ENCODE measurements around the gene LGR6.

LGR6 gene

DNA sequence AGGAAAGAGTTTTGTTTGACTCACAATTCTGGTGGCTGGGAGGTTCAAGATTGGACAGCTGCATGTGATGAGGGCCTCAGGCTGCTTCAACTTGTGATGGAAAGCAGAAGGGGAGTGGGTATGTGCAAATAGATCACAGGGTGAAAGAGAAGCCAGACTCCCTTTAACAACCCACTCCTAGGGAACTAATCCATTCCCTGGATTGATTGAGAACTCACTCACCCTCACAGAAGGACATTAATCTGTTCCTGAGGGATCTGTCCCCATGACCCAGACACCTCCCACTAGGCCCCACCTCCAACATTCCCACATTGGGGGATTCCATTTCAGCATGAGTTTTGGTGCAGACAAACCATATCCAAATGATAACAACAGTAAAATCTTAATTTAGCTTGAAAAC, 122.6 kb downstream of the LGR6 start:
- no peaks in the 10 kb centered on the region for H3K27me3 ChIP-seq (ENCODE audit: insufficient read depth, low read length, poor library complexity, severe bottlenecking)
- no peaks in the 10 kb centered on the region for H4K20me1 ChIP-seq (ENCODE audit: insufficient read depth, low read length, poor library complexity, severe bottlenecking)
- no peaks in the 10 kb centered on the region for H3F3A ChIP-seq (ENCODE audit: low read depth)
- no peaks in the 10 kb centered on the region for H3K9me3 ChIP-seq (ENCODE audit: insufficient read depth, low read depth, low read length)
- TF ChIP-seq, protein P1, sequence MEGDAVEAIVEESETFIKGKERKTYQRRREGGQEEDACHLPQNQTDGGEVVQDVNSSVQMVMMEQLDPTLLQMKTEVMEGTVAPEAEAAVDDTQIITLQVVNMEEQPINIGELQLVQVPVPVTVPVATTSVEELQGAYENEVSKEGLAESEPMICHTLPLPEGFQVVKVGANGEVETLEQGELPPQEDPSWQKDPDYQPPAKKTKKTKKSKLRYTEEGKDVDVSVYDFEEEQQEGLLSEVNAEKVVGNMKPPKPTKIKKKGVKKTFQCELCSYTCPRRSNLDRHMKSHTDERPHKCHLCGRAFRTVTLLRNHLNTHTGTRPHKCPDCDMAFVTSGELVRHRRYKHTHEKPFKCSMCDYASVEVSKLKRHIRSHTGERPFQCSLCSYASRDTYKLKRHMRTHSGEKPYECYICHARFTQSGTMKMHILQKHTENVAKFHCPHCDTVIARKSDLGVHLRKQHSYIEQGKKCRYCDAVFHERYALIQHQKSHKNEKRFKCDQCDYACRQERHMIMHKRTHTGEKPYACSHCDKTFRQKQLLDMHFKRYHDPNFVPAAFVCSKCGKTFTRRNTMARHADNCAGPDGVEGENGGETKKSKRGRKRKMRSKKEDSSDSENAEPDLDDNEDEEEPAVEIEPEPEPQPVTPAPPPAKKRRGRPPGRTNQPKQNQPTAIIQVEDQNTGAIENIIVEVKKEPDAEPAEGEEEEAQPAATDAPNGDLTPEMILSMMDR (conservative IDR thresholded peaks at IDR 0.05; ENCODE audit: low read length), result no peak
- TF ChIP-seq EZH2phosphoT487 (IDR thresholded peaks at IDR 0.05; ENCODE audit: borderline replicate concordance), result no peak
- no peak overlapping the region for H3K4me3 ChIP-seq (ENCODE audit: low read length, poor library complexity, severe bottlenecking)
- H3K9me2 ChIP-seq (replicated peaks; ENCODE audit: low read depth, low read length), result no peaks in the 10 kb centered on the region
- no peaks in the 10 kb centered on the region for H3K4me1 ChIP-seq (ENCODE audit: insufficient read depth, low read length, poor library complexity, severe bottlenecking)
- no peaks in the 10 kb centered on the region for H3K36me3 ChIP-seq (ENCODE audit: insufficient read depth, low read length)
- no peaks in the 10 kb centered on the region for H3K79me2 ChIP-seq (ENCODE audit: insufficient read depth, low read length)
- no peak overlapping the region for H2AFZ ChIP-seq (ENCODE audit: low read length)
- H3K9ac ChIP-seq (ENCODE audit: low read depth, low read length, poor library complexity, severe bottlenecking), result no peak overlapping the region
- H3K4me2 ChIP-seq (ENCODE audit: low read depth, low read length, poor library complexity, severe bottlenecking), result no peak overlapping the region

DNA sequence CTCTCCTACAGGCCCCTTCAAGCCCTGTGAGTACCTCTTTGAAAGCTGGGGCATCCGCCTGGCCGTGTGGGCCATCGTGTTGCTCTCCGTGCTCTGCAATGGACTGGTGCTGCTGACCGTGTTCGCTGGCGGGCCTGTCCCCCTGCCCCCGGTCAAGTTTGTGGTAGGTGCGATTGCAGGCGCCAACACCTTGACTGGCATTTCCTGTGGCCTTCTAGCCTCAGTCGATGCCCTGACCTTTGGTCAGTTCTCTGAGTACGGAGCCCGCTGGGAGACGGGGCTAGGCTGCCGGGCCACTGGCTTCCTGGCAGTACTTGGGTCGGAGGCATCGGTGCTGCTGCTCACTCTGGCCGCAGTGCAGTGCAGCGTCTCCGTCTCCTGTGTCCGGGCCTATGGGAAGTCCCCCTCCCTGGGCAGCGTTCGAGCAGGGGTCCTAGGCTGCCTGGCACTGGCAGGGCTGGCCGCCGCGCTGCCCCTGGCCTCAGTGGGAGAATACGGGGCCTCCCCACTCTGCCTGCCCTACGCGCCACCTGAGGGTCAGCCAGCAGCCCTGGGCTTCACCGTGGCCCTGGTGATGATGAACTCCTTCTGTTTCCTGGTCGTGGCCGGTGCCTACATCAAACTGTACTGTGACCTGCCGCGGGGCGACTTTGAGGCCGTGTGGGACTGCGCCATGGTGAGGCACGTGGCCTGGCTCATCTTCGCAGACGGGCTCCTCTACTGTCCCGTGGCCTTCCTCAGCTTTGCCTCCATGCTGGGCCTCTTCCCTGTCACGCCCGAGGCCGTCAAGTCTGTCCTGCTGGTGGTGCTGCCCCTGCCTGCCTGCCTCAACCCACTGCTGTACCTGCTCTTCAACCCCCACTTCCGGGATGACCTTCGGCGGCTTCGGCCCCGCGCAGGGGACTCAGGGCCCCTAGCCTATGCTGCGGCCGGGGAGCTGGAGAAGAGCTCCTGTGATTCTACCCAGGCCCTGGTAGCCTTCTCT, 124.6 kb downstream of the LGR6 start:
- Histone ChIP-seq H3K36me3 (ENCODE audit: insufficient read depth, low read length) (no peaks in the 10 kb centered on the region), H2AFZ (ENCODE audit: low read length) (no peak overlapping the region), H3F3A (ENCODE audit: low read depth) (no peaks in the 10 kb centered on the region), H3K9ac (ENCODE audit: low read depth, low read length, poor library complexity, severe bottlenecking) (no peak overlapping the region), H3K4me2 (ENCODE audit: low read depth, low read length, poor library complexity, severe bottlenecking) (no peak overlapping the region), H3K4me3 (ENCODE audit: low read length, poor library complexity, severe bottlenecking) (no peak overlapping the region), H4K20me1 (ENCODE audit: insufficient read depth, low read length, poor library complexity, severe bottlenecking) (no peaks in the 10 kb centered on the region), H3K9me2 (replicated peaks; ENCODE audit: low read depth, low read length) (no peaks in the 10 kb centered on the region), H3K9me3 (ENCODE audit: insufficient read depth, low read depth, low read length) (no peaks in the 10 kb centered on the region), H3K27me3 (ENCODE audit: insufficient read depth, low read length, poor library complexity, severe bottlenecking) (no peaks in the 10 kb centered on the region), H3K4me1 (ENCODE audit: insufficient read depth, low read length, poor library complexity, severe bottlenecking) (no peaks in the 10 kb centered on the region), H3K79me2 (ENCODE audit: insufficient read depth, low read length) (no peaks in the 10 kb centered on the region)
- TF ChIP-seq, protein P1 (conservative IDR thresholded peaks at IDR 0.05; ENCODE audit: low read length), result no peak
- TF ChIP-seq EZH2phosphoT487 (IDR thresholded peaks at IDR 0.05; ENCODE audit: borderline replicate concordance), result no peak

DNA sequence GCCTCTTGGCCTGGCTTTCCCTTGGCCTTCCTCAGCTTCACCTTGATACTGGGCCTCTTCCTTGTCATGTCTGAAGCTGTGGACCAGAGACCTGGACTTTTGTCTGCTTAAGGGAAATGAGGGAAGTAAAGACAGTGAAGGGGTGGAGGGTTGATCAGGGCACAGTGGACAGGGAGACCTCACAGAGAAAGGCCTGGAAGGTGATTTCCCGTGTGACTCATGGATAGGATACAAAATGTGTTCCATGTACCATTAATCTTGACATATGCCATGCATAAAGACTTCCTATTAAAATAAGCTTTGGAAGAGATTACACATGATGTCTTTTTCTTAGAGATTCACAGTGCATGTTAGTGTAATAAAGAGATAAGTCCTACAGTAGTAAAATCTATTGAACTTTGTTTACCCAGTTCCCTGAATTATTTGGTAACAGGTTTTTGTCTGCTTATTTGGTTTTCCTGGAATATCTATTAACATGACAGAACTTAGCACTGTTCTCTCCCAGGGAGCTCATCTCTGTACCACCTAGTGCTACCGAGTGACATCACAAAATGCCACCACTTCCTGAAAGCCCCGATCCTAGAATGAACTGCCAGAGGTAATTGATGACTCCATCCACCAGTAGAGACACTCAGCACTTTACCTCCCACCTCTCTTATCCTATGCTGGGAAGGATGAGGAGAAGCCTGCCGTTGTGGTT, 125.9 kb downstream of the LGR6 start:
- Histone ChIP-seq H3K36me3 (ENCODE audit: insufficient read depth, low read length) (no peaks in the 10 kb centered on the region), H3K9me2 (replicated peaks; ENCODE audit: low read depth, low read length) (no peaks in the 10 kb centered on the region), H3K9ac (ENCODE audit: low read depth, low read length, poor library complexity, severe bottlenecking) (no peak overlapping the region), H3F3A (ENCODE audit: low read depth) (no peaks in the 10 kb centered on the region), H3K79me2 (ENCODE audit: insufficient read depth, low read length) (no peaks in the 10 kb centered on the region), H3K4me2 (ENCODE audit: low read depth, low read length, poor library complexity, severe bottlenecking) (no peak overlapping the region), H2AFZ (ENCODE audit: low read length) (no peak overlapping the region), H3K27me3 (ENCODE audit: insufficient read depth, low read length, poor library complexity, severe bottlenecking) (no peaks in the 10 kb centered on the region), H4K20me1 (ENCODE audit: insufficient read depth, low read length, poor library complexity, severe bottlenecking) (no peaks in the 10 kb centered on the region), H3K9me3 (ENCODE audit: insufficient read depth, low read depth, low read length) (no peaks in the 10 kb centered on the region), H3K4me1 (ENCODE audit: insufficient read depth, low read length, poor library complexity, severe bottlenecking) (no peaks in the 10 kb centered on the region), H3K4me3 (ENCODE audit: low read length, poor library complexity, severe bottlenecking) (no peak overlapping the region)
- TF ChIP-seq, protein P1 (conservative IDR thresholded peaks at IDR 0.05; ENCODE audit: low read length), result no peak
- no peak for TF ChIP-seq EZH2phosphoT487 (IDR thresholded peaks at IDR 0.05; ENCODE audit: borderline replicate concordance)

Measured in Loucy (cell line).